K562 (cell line): Measurements from ENCODE around the gene POLD1. TPM values are rescaled to one million over a fixed set of nuclear protein-coding genes. Genes with fewer than 3 reads are reported as not detected.
A peak's percentile ranks its signal among the peaks of the same experiment; 100 is the strongest.

Experiments used
- CSDE1 ChIP-seq, 2 experiments: fragments of 450-650 bp; IDR thresholded peaks; 2 replicates each; pipeline ENCODE4 v1.6.1; 2016; ENCODE audit warnings: mild to moderate bottlenecking in 1 of 2
- E2F1 ChIP-seq: sonication (generic); formaldehyde crosslinking; IDR thresholded peaks from 2 replicates; pipeline ENCODE4 v1.8.1; 2023; ENCODE audit warnings: mild to moderate bottlenecking, missing genetic modification reagents, moderate library complexity
- E2F3 ChIP-seq: fragments of 250-450 bp; sonication (Bioruptor Pico); IDR thresholded peaks from 2 replicates; pipeline ENCODE4 v1.4.0; 2020; ENCODE audit warnings: mild to moderate bottlenecking
- E2F6 ChIP-seq, 2 experiments: IDR thresholded peaks; 2 replicates each; pipeline ENCODE4 v1.6.1; 2011; ENCODE audit warnings: borderline replicate concordance in 1 of 2, control low read depth in 1 of 2, low read depth in 1 of 2, low read length in 1 of 2, mild to moderate bottlenecking in 1 of 2, mixed read lengths in 1 of 2, moderate library complexity in 1 of 2; ENCODE audit not compliant: insufficient read depth in 1 of 2, insufficient read length in 1 of 2, poor library complexity in 1 of 2, severe bottlenecking in 1 of 2; ENCODE audit errors: extremely low read depth in 1 of 2
- EHMT2 ChIP-seq: fragments of 450-650 bp; IDR thresholded peaks from 2 replicates; pipeline ENCODE4 v1.6.1; 2018; ENCODE audit warnings: antibody characterized with exemption
- ETS2 ChIP-seq: IDR thresholded peaks from 2 replicates; pipeline ENCODE4 v1.6.1; 2016; ENCODE audit warnings: borderline replicate concordance, missing genetic modification characterization, mild to moderate bottlenecking, moderate library complexity, missing compliant biosample characterization; ENCODE audit not compliant: poor library complexity, severe bottlenecking
- GTF2F1 ChIP-seq: IDR thresholded peaks from 2 replicates; pipeline ENCODE4 v1.6.1; 2011; ENCODE audit warnings: low read depth, low read length, improper control_type of control experiment
- JUND ChIP-seq, 2 experiments: IDR thresholded peaks; 2 replicates in 1 of 2; 3 replicates in 1 of 2; pipeline ENCODE4 v1.6.1; 2011; ENCODE audit warnings: borderline replicate concordance in 2 of 2, low read depth in 2 of 2, low read length in 2 of 2, improper control_type of control experiment in 1 of 2, missing biosample characterization in 1 of 2, missing genetic modification characterization in 1 of 2, missing genetic modification reagents in 1 of 2
- MECOM ChIP-seq: fragments of 250-450 bp; sonication (Bioruptor Pico); IDR thresholded peaks from 2 replicates; pipeline ENCODE4 v1.8.0; 2022; ENCODE audit warnings: inconsistent platforms
- PYGO2 ChIP-seq: fragments of 450-650 bp; IDR thresholded peaks from 2 replicates; pipeline ENCODE4 v1.6.1; 2016; ENCODE audit warnings: mild to moderate bottlenecking, missing genetic modification characterization, moderate library complexity, missing compliant biosample characterization
- RERE ChIP-seq: sonication (generic); formaldehyde crosslinking; IDR thresholded peaks from 2 replicates; pipeline ENCODE4 v1.8.0; 2023; ENCODE audit warnings: missing genetic modification reagents, mild to moderate bottlenecking, borderline replicate concordance
- SP1 ChIP-seq: sonication (generic); formaldehyde crosslinking; IDR thresholded peaks from 2 replicates; pipeline ENCODE4 v1.8.1; 2022; ENCODE audit warnings: mild to moderate bottlenecking, missing genetic modification reagents
- SP2 ChIP-seq: IDR thresholded peaks from 2 replicates; pipeline ENCODE4 v1.6.1; 2011; ENCODE audit warnings: mild to moderate bottlenecking, low read depth, low read length, moderate library complexity; ENCODE audit not compliant: poor library complexity, severe bottlenecking; ENCODE audit errors: extremely low read depth
- SRSF9 ChIP-seq: fragments of 200-400 bp; formaldehyde crosslinking; IDR thresholded peaks from 2 replicates; pipeline ENCODE4 v1.6.1; 2017; ENCODE audit warnings: low read depth, low read length, borderline replicate concordance
- TEAD1 ChIP-seq, 2 experiments: fragments of 450-650 bp in 1 of 2; sonication (generic) in 1 of 2; formaldehyde crosslinking; IDR thresholded peaks; 2 replicates each; pipeline versions ENCODE4 v1.4.0 to v1.8.0; 2020 to 2022; ENCODE audit warnings: mild to moderate bottlenecking in 2 of 2, missing genetic modification reagents in 1 of 2
- polyA plus RNA-seq, 8 experiments: library from polyadenylated mRNA; depleted of rRNA in 4 of 8; stranded (reverse) in 5 of 8; unstranded in 3 of 8; fragments of >200 nt; fragmentation: Nextera tagmentation in 2 of 8; fragmentation: Illumina TruSeq in 1 of 8; extraction: Ambion mirVana in 2 of 8; extraction: Trizol in 1 of 8; gene quantifications; 2 replicates each; pipeline versions ENCODE4 v1.2.1 to v1.2.3, GENCODE V29; 2011 to 2014; ENCODE audit warnings: inconsistent platforms in 1 of 8, missing spikeins in 1 of 8
- total RNA-seq, 7 experiments: library from RNA; depleted of rRNA in 6 of 7; stranded (reverse); fragments of >200 nt in 6 of 7; fragmentation: Illumina TruSeq in 2 of 7; extraction: Trizol in 2 of 7; gene quantifications; 2 replicates each; pipeline versions ENCODE4 v1.2.1 to v1.2.3, GENCODE V29; 2011 to 2021; ENCODE audit warnings: low replicate concordance in 1 of 7

Gene POLD1
- total and polyA plus RNA-seq, 9 of the 15 experiments (the other 6 are each of a cell fraction or from before 2014, with no cell fraction given): 1.3 to 312 (median 47.8) TPM

GRCh38 chr19:50376166-50377050 is 7.7 kb upstream of the POLD1 start, which contains the start of gene NR1H2 (continued):
- peak; percentile 13 for TF ChIP-seq SP2
- TF ChIP-seq SP1 (CRISPR knock-in tag): peak; percentile 96
- no peak; the same call in 1 of the 2 replicates for TF ChIP-seq MECOM
- TF ChIP-seq E2F1 (CRISPR knock-in tag): peak; percentile 66
- TF ChIP-seq EHMT2: no peak
- no peak for TF ChIP-seq SRSF9
- no peak for TF ChIP-seq RERE
- peak; percentile 79 for TF ChIP-seq JUND (IDR thresholded peaks at IDR 0.05; ENCODE audit: borderline replicate concordance, low read depth, low read length)
- TF ChIP-seq JUND (tag; IDR thresholded peaks at IDR 0.05; ENCODE audit: borderline replicate concordance, low read depth, low read length): no peak
- peak; percentile 82 for TF ChIP-seq GTF2F1
- peak; percentile 39 to 71 for TF ChIP-seq E2F6 (IDR thresholded peaks at IDR 0.05; ENCODE audit: borderline replicate concordance in 1 of 2, extremely low read depth in 1 of 2, insufficient read depth in 1 of 2, insufficient read length in 1 of 2, low read depth in 1 of 2, low read length in 1 of 2, poor library complexity in 1 of 2, severe bottlenecking in 1 of 2)
- TF ChIP-seq TEAD1 (CRISPR knock-in tag; IDR thresholded peaks at IDR 0.05): peak; percentile 4 to 61; a peak in 2 of 4 replicates
- no peak for TF ChIP-seq CSDE1 (IDR thresholded peaks at IDR 0.05)
- no peak for TF ChIP-seq ETS2
- TF ChIP-seq E2F3 (CRISPR knock-in tag): 0 out of 2 replicates have a peak, but pooled peaks have one; percentile 50
- TF ChIP-seq PYGO2 (tag): no peak
